Measurements from ENCODE around the gene STX7. TPM values are rescaled to one million over a fixed set of nuclear protein-coding genes. Genes with fewer than 3 reads are reported as not detected.

STX7 gene
- total RNA-seq, 1 experiment from 2014 or later = 21.9 TPM

DNA sequence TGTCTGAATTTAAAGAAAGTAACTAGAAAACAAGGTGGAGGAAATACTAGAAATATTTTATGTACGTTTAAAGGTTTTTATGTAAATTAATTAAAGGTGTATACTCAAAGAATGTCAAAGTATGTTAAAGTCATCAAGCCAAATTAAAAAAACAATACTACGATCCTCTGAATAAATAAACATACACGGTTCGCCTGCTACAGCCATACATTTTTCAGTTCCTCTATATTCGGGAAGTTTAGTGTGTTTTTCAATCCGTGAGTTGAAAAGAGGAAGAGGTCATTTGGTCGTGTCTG lies 626 bp downstream of the STX7 start:
- in situ Hi-C loops (cut with HindIII; ENCODE audit: low pct_unique_long_range_greater_than_20kb, low sequenced_read_pairs) = no loop called here
- no peak for DNase-seq (ENCODE audit: low read depth)

DNA sequence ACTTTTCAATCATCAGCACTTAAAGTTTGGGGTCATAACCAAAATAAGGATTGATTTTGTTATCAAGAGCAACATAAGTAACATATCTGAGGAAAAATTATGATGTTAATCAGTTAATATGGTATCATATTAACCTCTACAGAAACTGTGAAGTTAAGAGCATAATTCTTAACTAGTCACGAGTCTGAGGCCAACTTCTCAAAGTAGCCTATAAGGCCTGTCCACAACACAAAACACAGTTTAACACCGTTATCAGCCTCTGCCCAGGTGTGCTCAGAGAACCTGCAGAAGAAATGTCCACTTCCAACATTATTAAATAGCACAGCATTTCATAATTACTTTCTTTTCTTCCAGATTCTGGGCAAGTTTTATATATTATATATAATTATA lies 1.1 kb downstream of the STX7 start:
- DNase-seq (ENCODE audit: low read depth) = no peak
- in situ Hi-C loops (cut with HindIII; ENCODE audit: low pct_unique_long_range_greater_than_20kb, low sequenced_read_pairs) = no loop called here

DNA sequence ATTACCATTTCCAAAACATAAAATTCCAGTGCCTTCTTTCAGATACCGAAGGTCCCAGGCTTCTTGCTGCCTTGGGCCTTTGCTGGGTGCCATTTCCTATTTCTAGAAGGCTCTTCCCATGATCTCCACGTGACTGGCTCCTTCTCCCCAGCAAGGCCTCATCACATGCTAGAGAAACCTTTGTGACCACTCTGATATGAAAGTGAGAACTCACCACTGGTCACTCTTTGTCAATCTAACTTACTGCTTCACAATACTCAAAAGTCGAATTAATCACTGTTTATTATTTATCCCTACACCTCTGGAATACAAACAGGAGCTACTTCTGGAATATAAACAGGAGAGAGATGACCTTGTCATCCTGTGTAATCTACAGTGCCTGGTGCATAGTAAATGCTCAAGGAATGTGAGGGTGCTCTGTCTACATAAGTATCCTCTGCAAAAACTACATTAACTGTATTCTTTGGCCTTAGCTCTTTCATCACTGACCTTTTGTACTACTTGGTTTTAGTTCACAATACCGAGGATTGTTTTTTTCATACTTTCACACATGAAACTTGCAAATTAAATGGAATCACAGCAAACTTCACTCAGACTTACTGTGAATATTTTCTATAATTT lies 1.6 kb downstream of the STX7 start:
- peak; percentile 23 for DNase-seq (ENCODE audit: low read depth)
- in situ Hi-C loops (cut with HindIII; ENCODE audit: low pct_unique_long_range_greater_than_20kb, low sequenced_read_pairs) = no loop called here

DNA sequence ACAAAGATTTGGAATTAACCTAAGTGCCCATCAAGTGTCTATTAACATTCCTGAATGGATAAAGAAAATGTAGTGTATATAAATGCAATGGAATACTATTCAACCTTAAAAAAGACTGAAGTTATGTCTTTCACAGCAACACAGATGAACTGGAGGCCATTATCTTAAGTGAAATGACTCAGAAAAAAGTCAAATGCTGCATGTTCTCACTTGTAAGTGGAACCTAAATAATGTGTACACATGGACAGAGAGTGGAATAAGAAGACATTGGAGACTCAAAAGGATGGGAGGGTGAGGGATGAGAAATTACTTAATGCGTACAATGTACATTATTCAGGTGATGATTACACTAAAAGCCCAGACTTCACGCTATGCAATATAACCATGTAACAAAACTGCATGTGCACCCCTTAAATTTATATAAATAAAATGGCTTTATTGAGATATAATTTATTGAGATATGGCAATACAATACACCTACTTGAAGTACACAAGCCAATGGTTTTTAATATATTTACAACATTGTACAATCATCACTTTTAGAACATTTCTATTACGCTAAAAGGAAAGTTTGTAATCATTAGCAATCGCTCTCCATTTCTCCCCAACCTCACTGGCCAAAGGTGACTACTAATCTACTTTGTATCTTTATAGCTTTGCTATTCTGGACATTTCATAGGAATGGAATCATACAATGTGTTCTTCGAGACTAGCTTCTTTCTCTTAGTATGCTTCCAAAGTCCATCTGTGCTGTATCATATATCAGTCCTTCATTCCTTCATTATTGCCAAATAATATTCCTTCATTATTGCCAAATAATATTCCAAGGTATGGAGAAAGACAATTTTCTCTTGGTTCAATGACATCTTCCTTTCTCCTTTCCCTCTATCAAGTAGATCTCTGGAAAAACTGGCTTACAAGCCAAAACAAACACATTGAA lies 5.8 kb downstream of the STX7 start:
- no peak for DNase-seq (ENCODE audit: low read depth)
- in situ Hi-C loops (cut with HindIII; ENCODE audit: low pct_unique_long_range_greater_than_20kb, low sequenced_read_pairs) = no loop called here

DNA sequence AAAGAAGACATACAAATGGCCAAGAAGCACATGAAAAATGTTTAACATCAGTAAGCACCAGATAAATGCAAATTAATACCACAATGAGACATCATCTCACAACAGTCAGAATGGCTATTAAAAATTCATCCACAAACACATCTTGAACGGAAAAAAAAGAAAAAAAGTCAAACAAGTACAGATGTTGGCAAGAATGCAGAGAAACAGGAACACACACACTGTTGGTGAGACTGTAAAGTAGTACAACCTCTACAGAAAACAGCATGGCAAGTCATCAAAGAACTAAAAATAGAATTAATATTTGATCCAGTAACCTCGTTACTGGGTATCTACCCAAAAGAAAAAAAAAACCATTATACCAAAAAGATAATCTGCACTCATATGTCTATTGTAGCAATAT lies 6.5 kb downstream of the STX7 start:
- in situ Hi-C loops (cut with HindIII; ENCODE audit: low pct_unique_long_range_greater_than_20kb, low sequenced_read_pairs) = no loop called here
- DNase-seq (ENCODE audit: low read depth) = no peak

DNA sequence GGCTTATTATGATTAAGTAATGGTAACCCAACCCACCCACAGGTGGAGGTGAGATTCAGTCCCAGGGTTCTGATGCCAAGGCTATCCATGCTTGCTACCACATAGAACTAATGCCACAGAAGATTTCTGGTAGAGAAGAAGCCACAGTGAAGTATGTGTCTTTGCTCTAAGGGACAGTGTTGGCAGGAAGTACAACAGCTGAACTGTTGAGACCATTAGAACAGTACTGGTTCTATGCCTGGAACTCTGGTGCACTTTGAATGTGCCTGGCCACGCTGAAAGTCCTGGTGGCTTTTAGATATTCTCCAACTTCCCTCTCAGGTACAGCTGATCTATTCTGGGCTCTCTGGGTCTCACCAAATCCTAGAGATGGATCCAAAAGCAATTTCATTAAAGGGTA lies 7.8 kb downstream of the STX7 start:
- in situ Hi-C loops (cut with HindIII; ENCODE audit: low pct_unique_long_range_greater_than_20kb, low sequenced_read_pairs) = no loop called here
- DNase-seq (ENCODE audit: low read depth) = no peak

DNA sequence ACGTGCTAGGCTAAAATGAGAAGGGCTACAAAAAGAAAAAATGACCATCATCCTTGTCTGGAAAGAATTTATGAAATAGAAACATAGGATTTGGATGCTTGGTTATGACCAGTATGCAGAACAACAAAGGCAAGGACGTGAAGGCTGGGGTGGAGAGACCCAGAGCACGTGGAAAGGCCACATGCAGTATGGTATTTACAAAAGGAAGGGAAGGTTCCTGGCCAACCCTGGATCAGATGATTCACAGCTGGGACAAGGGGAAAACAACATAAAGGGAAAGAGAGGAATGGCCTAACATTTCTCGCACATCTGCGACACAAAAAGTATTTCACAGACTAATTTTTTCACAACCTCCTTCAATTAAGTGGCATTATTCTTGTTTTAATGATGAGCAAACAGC lies 8.2 kb downstream of the STX7 start:
- in situ Hi-C loops (cut with HindIII; ENCODE audit: low pct_unique_long_range_greater_than_20kb, low sequenced_read_pairs) = no loop called here
- no peak for DNase-seq (ENCODE audit: low read depth)

DNA sequence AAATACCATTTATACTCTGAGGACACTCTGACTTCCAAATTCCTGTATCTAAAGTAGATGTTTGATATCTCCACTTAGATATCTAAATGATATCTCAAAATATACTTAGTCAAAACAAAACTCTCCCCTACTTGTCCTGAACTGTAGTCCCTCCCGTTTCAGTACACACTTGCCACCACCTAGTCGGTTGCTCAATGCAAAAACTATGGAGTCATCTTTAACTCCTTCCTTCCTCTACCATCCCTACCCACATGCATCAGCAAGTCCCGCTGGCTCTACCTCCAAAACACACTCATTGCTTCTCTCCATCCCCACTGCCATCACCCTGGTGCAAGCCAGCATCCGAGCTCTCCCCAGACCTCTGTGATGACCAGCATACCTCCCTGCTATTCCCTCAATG lies 13.2 kb downstream of the STX7 start:
- no peak for DNase-seq (ENCODE audit: low read depth)
- in situ Hi-C loops (cut with HindIII; ENCODE audit: low pct_unique_long_range_greater_than_20kb, low sequenced_read_pairs) = no loop called here

DNA sequence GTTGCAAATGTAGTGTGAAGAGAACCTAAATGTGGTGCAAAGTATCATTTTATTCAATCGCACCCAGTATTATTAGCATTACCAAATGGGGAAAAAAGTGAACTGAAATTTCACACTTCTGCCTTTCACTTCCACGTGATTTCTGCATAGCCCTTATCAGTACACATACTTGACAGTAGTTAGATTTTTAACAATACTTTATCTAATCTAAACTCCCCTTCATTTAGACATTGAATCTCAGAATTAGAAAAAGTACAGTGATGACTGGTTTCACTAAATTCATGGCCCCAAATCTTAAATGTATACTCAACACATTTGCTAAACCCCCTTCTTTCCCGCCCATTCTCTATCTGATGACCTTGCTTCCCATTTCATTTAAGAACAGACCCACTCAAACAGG lies 14.3 kb downstream of the STX7 start:
- in situ Hi-C loops (cut with HindIII; ENCODE audit: low pct_unique_long_range_greater_than_20kb, low sequenced_read_pairs) = no loop called here
- no peak for DNase-seq (ENCODE audit: low read depth)

DNA sequence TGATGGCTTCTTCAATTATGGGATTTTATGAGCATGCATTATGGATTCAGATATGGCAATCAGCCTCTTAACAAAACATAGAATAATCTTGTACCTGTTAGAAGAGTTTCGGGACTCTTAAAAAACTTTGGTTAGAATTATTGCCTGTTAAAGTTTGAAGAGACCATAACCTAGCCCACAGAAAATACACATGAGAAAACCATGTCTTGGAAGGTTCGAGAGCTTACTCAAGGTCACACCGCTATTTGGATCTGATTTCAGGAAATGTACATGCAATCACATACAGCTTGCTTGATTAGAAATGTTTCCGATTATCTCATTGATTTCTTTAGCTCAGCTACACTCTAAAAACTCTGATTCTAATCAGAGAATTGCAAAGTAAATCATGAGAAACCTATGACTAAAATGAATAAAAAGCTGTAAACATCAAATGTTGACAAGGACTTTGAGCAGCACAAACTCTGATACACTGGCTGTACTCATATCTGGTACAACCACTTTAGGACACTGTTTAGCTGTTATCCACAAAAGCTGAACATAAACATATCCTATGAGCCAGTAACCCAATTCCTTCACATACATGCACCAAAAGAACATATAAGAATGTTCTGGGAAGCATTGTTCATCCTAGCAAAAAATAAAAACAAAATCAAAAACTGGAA lies 16.3 kb downstream of the STX7 start:
- in situ Hi-C loops (cut with HindIII; ENCODE audit: low pct_unique_long_range_greater_than_20kb, low sequenced_read_pairs) = no loop called here

DNA sequence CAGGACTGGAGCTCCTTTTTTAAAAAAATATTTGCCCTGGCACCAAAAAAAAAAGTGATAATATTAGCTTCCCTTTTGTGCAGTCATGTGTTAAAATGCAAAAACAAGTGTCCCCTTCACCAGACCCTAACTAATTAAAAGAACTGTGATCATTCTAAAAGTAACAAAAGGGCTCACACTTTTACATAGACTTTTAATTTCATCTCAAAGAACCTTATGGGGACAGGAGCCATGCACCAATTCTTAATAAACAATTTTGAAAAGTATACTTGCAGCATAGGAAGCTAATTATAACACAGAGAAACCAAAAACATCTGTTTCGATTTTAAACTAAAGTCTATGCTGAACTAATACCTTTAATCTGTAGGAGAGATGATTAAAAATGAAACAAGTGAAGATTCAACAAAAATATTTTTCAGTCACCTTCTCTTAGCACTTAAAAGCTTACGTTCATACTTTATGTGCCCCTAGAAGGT lies 17.3 kb downstream of the STX7 start:
- no peak for DNase-seq (ENCODE audit: low read depth)
- in situ Hi-C loops (cut with HindIII; ENCODE audit: low pct_unique_long_range_greater_than_20kb, low sequenced_read_pairs) = no loop called here

More for the DNA sequence above, 16.3 kb downstream of the STX7 start:
- no peak for DNase-seq (ENCODE audit: low read depth)

DNA sequence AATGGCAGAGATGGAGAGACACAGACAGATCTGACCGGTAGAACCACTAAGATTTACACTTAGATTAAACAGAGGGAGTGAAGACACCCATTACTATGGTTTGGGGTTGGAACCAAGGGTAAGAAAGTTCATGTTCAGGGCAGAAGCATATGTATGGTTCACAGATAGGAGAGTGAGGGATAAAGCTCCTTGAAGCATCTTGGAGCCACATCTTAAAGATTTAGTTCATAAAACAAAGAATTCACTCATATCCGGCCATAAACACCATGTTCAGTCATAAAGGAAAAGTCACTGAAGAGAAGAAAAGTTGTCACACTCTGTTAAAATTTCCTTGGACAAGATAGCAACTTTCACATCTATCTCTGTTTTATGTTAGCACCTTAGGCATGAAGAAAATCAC lies 18.0 kb downstream of the STX7 start:
- in situ Hi-C loops (cut with HindIII; ENCODE audit: low pct_unique_long_range_greater_than_20kb, low sequenced_read_pairs) = no loop called here
- DNase-seq (ENCODE audit: low read depth) = no peak

DNA sequence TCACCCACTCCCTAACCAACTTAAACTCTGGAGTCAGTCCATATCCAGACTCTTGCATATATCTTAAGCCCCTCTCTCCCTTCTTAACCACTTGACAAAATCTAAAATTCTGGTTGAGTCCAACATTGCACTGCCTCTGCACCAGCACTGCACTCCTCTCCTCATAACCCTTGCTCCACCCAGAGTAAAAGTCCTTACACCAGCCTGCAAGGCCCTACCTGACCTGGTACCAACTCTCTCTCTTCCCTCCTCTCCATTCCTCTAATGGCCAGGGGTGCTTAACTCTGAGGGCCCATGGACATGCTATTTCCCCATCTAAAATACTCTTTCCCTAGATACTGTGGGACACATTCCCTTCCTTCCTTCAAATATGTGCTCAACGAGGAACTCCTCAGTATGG lies 21.0 kb downstream of the STX7 start:
- in situ Hi-C loops (cut with HindIII; ENCODE audit: low pct_unique_long_range_greater_than_20kb, low sequenced_read_pairs) = no loop called here
- DNase-seq (ENCODE audit: low read depth) = no peak

DNA sequence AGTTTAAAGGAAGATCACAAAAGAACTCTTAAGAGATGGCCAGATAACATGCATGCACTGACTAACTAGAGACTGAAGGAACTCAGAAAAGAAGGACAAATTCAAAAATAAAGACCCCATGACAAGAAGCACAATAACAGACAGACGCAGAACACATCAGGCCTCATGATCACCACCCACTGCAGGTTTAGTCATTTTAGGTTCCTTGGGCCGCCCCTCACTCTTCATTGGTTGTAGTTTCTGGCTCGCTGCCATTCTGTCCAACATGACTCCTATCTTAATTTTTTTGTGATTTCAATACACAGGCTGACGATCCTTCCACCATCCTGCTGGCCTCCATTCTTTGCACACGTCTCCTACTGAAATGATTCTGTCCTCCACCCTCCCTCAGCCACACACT lies 21.6 kb downstream of the STX7 start:
- in situ Hi-C loops (cut with HindIII; ENCODE audit: low pct_unique_long_range_greater_than_20kb, low sequenced_read_pairs) = no loop called here
- DNase-seq (ENCODE audit: low read depth) = no peak

DNA sequence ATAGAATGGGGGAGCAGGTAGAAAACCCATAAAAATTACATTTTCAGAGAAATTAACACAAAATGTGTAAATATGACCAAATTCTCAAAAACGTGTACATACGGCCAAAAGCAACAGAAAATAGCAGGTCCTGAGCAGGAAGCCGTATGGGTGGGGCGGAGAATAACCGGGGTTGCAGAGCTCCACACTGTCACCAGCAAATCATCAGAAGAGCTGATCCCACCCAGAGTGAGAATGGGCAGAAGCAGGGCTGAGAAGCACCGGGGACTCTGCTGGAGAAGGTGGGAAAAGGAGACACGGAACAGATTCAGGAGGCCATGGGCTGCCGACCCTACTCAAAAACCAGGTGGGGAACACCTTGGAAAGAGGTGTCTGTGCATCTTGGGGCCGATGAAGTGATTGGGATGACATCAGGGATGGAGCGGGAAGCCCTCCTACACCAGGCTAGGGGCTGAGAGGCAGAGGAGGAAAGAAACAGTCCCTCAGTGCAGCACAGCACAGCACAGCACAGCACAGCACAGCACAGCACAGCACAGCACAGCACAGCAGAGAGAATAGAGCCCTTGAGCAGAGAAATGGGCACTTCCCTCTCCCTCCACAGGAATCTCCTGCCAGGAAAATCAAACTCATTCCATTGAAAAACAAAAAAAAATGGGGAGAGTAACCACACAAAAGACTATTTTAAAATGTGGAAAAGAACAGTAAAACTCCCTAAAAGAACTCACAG lies 22.3 kb downstream of the STX7 start:
- DNase-seq (ENCODE audit: low read depth) = no peak
- in situ Hi-C loops (cut with HindIII; ENCODE audit: low pct_unique_long_range_greater_than_20kb, low sequenced_read_pairs) = no loop called here

DNA sequence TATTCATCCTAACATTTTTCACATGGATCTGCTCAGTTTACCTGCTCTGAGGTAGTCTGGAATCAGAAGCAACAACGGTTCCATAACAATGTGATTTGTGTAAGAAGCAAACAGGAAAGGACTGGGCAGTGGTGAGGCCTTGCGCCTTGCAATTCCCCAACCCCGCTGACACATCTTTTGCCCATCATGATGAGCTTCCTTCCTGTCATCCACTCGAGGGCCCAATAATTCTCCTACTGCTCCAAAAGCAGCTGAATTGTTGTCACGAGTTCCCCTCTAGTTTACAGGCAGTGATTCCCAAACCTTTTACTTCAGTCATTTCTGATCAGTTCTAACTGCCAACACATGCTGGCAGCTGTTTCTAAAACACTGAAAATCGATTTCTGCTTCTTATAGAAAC lies 22.9 kb downstream of the STX7 start:
- DNase-seq (ENCODE audit: low read depth) = no peak
- in situ Hi-C loops (cut with HindIII; ENCODE audit: low pct_unique_long_range_greater_than_20kb, low sequenced_read_pairs) = no loop called here

DNA sequence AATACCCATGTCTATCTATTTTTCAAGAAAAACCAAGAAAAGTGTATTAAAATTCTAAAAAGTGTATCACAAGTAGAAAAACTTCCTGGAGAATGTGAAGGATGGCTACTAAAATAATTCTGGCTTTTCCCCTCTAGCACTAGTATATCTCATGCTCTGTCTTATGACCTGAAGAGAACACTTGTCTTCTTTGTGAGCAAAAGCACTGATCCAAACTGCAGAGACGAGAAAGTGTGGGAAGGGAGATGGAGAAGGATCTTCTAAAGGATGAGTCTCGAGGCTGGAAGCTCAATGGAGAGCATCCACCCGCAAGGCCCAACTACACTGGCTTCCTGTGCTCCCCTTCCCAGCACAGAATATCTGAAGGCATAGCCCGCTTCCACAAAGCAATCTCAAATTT lies 23.5 kb downstream of the STX7 start:
- in situ Hi-C loops (cut with HindIII; ENCODE audit: low pct_unique_long_range_greater_than_20kb, low sequenced_read_pairs) = no loop called here

DNA sequence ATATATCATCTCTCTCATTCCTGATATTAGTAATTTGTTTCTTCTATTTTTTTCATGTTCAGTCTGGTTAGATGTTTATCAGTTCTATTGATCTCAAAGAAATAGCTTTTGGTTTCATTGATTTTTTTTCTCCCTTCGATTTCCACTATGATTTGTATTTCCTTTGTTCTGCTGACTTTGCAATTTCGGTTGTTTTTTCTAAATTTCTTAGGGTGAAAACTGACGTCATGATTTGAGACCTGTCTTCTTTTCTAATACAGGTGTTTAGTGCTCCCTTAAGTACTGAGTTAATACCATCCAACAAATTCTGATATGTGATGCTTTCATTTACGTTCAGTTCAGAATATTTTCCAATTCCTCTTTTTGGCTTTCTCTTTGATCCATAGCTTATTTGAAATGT lies 25.2 kb downstream of the STX7 start:
- DNase-seq (ENCODE audit: low read depth) = no peak
- in situ Hi-C loops (cut with HindIII; ENCODE audit: low pct_unique_long_range_greater_than_20kb, low sequenced_read_pairs) = no loop called here

More for the DNA sequence above, 23.5 kb downstream of the STX7 start:
- no peak for DNase-seq (ENCODE audit: low read depth)

DNA sequence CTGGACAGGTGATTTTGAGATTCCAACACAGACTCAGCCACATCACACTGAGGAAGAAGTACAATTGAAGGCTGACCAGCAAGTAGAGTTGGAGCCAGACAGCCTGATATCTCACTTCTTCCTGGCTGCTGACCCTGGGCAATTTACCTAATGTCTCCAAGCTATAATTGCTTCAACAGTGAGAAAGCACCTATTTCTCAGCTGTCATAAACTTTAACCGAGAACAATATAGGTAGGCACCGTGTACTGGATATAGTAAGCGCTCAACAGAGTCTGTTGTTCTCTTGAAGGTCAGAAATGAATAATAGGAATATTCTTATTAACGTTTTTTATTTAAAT lies 28.3 kb downstream of the STX7 start:
- in situ Hi-C loops (cut with HindIII; ENCODE audit: low pct_unique_long_range_greater_than_20kb, low sequenced_read_pairs) = no loop called here
- no peak for DNase-seq (ENCODE audit: low read depth)
